ENCODE data around the gene CDC42BPB.

The CDC42BPB gene

DNA sequence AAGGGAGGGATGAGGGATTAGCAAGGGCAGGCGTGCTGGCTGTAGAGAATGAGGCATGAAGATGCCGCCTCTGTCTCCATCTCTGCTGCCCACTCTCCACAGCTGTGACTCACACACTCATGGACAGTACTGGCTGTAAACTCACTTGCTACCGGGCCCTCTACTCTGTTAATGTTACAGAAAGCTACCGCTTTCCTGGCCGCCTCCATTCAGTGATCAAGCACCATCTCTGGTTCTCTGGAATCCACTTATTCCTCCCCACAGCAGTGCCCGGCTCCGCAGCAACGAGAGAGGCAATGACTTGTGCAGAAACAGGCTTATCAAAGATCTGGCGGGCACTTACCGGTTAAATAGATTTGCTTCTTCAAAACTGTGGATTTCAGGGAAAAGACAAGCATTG, 100.1 kb downstream of the CDC42BPB start:
- DNase-seq, result no peak

- no peak for DNase-seq
These were observed 101.5 kb downstream of the CDC42BPB start for GRCh38 chr14:102955636-102956408.

DNA sequence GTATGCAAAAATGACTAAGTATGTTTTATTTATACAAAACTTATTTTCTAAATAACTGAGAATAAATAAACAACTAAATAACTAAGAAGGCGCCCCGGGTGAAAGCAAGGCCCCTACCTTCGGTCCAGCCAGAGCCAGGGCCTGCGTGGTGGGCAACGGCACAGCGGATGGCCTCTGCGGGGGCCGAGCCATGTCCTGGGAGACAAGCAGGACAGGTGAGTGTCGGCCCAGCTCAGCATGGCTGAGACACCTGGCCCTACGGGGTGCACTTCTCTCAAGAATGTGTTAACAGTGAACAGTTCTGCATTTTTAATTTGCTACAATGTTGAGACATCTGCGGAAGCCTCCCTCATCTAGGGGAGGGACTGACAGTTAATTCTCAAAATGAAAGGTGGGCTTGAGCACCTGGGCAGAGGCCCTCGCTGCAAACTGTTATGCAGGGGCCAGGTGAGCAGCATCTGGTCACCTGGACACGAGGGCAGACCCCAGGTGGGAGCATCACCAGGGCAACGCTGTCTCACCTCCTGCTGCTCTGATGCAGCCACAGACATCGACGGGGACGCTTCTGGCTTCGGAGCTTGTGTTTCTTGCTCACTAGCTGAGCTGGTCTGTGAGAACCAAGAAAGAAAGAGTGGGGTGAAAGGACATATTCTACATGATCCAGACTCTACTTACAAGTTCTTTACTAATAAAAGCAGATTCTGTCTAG, 103.1 kb downstream of the CDC42BPB start:
- DNase-seq, result no peak

DNA sequence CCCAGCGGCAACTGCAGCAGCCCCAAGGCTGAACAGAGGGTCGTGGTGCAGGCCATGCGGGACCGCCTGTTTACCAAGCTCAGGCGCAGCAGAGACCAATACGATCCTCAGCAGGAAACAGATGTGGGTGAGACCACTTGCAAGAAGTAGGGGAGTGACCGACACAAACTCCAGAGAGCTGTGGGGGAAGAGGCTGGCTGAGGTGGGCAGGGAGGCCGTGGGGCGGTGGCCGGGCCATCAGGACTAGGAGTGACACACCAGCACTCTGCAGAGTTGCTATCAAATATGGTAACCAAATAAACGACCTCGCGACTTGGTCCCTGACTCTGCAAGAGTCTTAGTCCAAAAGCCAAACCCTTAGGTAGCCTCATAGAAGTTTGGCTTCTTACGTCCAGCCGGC, 104.2 kb downstream of the CDC42BPB start:
- no peak for DNase-seq

GRCh38 chr14:102952276-102952675, 105.1 kb downstream of the CDC42BPB start:
- no peak for DNase-seq

DNA sequence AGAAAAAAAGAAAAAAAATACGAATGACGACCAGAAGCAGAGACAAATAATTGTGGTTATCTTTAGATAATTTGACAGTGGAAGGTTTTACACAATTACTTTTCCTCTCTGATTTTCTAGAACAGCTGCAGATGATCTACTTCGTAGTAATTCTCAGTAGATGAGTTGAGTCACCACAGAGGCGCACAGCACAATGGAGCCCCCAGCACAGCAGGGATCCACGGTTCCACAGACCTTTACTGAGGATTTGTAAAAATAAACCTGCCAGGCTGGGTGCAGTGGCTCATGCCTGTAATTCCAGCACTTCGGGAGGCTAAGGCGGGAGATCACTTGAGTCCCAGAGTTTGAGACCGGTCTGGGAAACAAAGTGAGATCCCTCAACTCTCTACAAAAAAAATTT, 105.5 kb downstream of the CDC42BPB start:
- DNase-seq, result no peak

- DNase-seq, result no peak
These were observed 106.3 kb downstream of the CDC42BPB start for GRCh38 chr14:102951034-102951433.

DNA sequence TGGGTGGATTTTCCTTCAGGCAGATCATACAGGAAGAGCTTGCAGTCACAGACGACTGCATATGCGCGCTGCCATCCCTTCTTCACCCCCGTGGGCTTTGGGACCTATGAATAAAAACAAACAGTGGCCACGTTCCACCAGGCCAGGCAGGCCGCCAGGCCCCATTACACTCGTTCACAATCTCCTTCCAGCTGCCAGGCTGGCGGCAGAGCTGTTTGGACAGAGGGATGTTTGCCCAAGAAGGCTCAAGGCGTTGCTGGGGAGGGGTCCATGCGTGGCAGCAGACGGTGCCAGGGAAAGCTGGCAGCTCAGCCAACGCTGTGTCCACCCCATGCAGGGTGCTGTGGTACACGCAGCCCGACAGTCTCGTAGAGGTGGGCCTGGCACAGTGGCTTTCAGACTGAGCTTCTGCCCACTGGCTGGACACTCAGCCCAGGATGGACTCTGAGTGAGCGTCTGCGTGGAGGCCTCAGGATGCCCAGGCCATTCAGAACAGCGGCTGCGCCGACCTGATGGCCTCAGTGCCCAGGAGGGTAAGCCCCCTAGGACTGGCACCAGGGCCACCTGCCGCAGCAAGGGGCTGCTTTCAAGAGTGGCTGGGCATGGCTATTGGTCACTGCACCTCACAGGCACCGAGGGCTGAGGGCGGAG, 107.4 kb downstream of the CDC42BPB start:
- DNase-seq, result no peak

GRCh38 chr14:102949062-102949800, 108.1 kb downstream of the CDC42BPB start:
- DNase-seq, result no peak

- DNase-seq, result no peak
These were observed 108.7 kb downstream of the CDC42BPB start for GRCh38 chr14:102948698-102949061.

- no peak for DNase-seq
These were observed 109.8 kb downstream of the CDC42BPB start for GRCh38 chr14:102947321-102948103.

DNA sequence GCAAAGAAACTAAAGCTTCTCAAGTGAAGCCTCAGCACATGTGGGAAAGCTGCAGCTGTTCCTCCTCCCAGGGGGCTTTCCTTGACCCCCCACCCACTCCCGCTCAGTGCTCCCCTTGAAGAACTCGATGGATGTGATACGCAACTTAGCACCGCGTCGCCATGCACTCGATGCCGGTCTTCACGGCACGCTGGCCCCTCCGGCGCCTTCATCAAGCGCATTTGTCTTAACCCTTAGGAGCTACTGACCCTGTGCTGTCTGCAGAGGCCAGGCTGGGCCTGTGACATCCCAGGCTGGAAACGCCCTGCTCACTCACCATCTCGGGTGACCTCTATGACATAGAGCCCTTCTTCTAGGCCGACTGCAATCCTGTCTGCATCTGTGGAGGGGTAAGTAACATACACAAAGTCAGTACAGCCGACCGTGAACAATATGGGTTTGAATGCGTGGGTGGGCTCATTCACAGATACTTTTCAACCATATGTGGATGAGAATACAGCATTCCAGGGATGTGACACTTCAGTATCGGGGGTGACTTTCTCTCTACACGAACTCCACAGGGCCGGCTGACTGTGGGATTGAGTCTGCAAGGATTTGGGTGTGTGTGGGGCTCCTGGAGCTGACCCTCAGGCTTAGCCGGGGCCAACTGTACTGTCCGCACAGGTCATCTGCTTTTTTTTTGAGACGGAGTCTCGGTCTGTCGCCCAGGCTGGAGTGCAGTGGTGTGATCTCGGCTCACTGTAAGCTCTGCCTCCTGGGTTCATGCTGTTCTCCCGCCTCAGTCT, 111.8 kb downstream of the CDC42BPB start:
- no peak for DNase-seq

DNA sequence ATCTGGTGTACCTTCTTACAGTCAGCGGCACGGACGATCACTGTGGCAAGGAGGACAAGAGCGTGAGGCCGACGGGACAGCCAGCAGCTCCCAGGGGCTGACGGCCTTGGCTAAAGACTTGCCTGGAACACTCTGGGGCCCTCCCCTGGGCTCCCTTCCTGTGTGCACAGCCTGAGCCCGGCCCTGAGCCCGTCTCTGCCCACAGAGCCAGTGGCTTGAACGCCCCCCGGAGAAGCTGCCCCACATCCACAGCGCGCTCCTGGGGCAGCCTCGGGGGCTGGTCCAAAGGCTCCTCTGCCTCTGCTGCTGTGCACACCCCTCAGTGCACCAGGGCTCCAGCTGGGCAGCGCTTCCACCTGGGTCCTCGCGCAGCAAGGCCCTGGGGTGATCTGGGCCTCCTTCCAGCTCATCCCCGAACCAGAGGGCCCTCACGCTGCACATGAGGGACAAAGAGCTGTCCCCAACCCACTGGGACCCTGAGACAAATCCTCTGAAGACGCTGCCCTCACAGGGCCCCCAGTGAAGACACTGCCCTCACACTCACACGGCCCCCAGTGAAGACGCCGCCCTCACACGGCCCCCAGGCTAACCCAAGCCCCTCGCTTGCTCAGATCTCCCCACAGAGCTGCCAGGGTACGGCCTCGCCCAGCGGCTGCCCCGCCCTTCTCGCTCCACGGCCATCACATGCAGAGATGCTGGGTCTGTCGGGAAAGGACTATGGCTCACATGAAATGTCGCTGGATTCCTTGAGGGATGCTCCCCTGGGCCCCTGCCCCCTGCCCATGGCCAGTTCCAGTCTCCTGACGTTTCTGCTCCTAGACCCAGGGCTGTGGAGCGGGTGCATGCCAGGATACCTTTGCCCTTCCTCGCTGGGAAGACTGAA, 112.7 kb downstream of the CDC42BPB start:
- DNase-seq, result no peak

GRCh38 chr14:102943979-102944378, 113.4 kb downstream of the CDC42BPB start:
- no peak for DNase-seq

DNA sequence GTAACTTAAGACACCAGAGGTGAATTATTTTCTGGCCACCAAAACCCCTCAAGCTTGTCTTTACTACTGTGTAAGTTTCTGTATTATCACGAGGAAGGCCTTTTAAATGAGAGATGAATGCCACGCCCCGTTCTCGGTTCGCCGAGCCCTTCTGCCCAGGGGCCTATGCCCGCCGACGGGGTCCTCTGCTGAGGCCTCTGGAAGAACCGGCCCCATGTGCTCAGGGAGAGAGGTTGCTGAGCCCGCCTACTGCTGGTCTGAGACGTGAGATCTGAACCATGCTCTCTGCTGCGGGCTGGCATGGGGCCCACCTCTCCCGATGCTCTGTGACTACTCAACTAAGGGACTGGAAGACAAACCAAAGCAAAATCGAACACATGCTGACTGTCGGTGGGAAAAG, 113.9 kb downstream of the CDC42BPB start:
- DNase-seq, result no peak

- DNase-seq, result no peak
These were observed 115.3 kb downstream of the CDC42BPB start for GRCh38 chr14:102942069-102942468.

DNA sequence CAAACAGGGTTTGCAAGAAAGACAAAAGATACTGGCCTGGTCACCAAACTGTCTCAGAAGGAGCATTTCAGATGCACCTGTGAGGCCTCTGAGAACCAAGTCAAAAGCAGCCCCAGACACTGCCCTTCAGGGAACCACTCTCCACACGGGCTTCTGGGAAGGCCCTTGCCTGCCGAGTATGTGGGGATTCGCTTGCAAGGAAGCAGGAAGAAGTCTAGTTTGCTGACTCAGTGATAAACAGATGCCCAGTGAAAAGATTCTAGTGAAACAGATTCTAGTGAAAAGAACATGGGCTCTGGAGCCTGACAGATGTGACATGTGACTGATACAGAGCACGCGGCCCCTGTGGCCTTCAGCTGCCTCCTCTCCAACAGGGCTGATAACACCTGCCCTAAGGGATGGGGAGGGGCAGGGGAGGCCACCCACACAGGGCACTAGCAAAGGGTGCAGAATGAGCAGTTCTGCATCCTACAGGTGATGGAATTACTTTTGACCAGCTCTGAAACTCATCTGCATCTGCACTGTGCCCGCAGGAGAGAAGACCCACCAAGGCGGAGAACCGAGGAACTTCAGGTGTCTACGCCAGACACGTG, 115.8 kb downstream of the CDC42BPB start:
- DNase-seq, result no peak

GRCh38 chr14:102940729-102941362, 116.5 kb downstream of the CDC42BPB start:
- DNase-seq, result no peak

DNA sequence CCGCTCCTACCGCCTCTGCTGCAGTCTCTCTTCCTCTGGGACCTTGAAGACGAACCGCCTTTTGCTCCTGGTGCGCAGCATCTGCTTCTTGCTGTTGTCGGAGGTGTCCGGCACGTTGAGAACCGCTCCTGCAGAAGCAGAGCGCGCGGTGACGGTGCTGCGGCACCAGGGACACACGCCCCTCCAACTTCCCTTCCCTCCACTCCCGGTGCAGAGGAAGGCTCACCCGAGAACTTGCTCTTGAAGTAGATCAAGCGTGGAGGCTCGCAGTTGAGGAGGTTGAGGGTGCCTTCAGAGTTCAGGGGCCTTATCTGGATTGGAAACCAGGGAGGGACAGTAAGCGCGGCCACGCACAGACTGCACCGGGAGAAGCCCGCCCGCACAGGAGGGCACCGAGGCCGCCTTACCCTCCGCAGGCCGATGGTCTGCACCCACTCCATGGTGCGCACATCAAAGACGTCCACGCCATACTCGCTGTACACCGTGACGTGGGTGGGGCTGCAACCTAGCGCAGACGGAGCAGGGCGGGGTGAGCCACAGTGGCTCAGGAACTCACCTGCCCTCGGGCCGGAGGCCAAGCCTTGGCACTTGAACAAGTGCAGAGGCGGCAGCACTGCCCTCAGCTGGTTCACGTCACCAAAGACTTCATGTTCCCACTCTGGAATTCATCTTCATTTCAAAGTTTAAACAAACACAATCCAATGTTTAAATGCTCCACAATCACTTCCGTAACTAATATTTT, 117.4 kb downstream of the CDC42BPB start:
- DNase-seq, result no peak
